Germinal center (tissue), 1 donor: Measurements from ENCODE around the gene GOLGA6L9.
"Not testable (repeated sequence)": the region's sequence is repeated elsewhere in the genome, so short reads cannot be mapped to it uniquely, and the experiment has no call there.

ENCODE experiments used
- DNase-seq: peaks from one replicate; pipeline ENCODE4 v3.0.0; 2012; ENCODE audit warnings: mixed read lengths, low spot score

The GOLGA6L9 gene

GRCh38 chr15:82469381-82469780, 39.8 kb downstream of the GOLGA6L9 start:
- DNase-seq, result not testable (repeated sequence)

DNA sequence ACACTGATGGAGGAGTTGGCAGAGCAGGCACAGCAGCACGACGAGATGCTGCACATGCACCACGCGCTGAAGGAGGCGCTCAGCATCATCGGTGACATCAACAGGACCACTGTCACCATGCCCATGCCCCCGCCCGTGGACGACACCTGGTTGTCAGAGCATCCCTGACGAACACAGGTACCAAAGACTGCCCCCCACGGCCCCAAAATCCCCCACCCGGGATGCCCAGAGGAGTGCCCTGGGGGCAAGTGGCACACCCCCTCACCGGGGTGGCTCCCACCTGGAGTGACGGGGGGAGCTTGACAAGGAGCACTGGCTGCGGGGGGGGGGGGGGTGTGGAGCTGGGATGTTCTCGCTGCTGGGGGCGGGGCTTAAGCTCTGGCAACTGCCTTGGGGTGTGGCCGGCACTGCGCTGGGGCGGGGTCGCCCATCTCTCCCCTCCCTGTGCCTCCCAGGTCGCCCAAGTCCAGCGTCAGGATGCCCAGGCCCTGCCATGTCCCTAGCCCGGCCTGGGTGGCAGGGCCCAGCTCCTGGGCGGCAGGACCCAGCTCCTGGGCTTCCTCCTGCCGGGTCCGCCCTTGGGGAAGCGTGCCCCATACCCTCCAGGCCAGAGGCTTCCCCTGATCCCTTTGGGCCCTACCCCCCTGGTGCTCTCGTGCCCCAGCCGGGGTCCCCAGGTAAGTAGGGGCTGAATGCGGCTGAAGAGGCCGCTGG, 42.8 kb downstream of the GOLGA6L9 start:
- DNase-seq, result not testable (repeated sequence)

- not testable (repeated sequence) for DNase-seq
Observed at GRCh38 chr15:82474596-82475325, 45.1 kb downstream of the GOLGA6L9 start.

DNA sequence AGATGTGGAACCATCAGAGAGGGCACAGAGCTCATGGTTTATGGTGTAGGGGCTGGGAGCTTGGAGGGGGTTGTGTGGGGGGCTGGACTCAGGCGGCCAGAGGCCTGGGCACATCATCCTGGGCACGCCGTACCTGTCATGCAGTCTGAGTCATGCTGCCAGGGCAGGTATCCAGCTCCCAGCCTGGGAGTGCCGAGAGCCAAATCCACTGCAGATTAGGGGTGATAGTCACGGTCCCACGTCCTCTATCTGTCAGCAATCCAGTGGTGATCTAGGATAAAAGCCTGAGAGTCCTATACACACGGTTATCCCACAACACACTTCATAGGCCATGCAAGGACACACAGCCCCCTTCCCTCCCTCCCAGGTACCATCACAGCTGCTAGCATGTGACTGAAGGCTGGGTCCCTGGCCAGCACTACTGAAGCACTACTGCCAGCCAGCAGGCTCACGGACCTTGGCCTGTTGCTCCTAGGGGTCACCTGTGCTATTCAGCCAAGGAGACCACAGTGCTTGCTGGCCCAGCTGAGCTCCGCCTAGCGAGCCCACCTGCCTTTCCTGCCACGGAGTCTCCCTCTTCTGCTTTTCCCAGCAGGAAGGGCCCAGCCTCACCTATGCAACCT, 45.8 kb downstream of the GOLGA6L9 start:
- not testable (repeated sequence) for DNase-seq

DNA sequence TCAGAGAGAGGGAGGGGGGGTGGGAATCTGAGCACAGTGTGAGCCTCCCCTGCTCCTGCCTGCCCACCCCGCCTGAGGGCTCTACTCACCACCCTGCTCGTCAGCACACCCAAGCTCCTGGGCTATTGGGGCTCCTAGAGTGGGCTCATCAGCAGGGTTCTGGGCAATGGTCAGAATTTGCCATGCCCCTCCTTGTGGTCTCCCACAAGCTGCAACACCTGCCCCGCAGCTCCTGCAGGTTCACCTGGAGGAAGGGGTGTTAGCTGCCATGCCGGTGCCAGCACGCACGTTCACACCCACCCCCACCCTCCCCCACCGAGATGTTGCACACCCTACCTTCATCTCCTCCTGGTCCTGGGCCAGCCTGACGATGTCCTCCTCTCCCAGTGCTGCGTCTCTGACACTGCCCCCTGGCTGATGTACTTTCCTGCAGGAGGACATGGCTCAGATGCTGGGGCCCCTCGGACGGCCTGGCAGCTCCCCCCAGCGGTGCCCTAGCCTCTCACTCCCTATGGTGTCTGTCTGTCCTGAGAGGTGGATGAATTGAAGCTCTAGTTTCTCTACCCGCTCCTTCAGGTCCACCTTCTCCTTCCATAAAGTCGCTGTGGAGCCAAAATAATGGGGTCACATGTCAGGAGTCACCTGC, 47.2 kb downstream of the GOLGA6L9 start:
- DNase-seq, result not testable (repeated sequence)

- DNase-seq, result not testable (repeated sequence)
Observed at GRCh38 chr15:82477343-82478057, 47.9 kb downstream of the GOLGA6L9 start.
